Neuronal stem cell (in vitro differentiated cells): ENCODE data around the gene TRIM71.
"Not testable (repeated sequence)": the region's sequence is repeated elsewhere in the genome, so short reads cannot be mapped to it uniquely, and the experiment has no call there.

ENCODE experiments used
- DNase-seq: peaks from one replicate; pipeline ENCODE4 v3.0.0-alpha.2; 2013; ENCODE audit warnings: low spot score
- H2AFZ ChIP-seq: one replicate; pipeline ENCODE4 v1.6.1; 2013; ENCODE audit warnings: mild to moderate bottlenecking, low read length, inconsistent platforms
- H2AK5ac ChIP-seq: 2 replicates; pipeline ENCODE4 v1.6.1; 2013; ENCODE audit warnings: low read depth, mild to moderate bottlenecking, inconsistent platforms, low read length, moderate library complexity, mixed read lengths
- H2BK120ac ChIP-seq: 2 replicates; pipeline ENCODE4 v1.6.1; 2013; ENCODE audit warnings: low read depth, mild to moderate bottlenecking, inconsistent platforms, low read length, moderate library complexity, mixed read lengths
- H2BK12ac ChIP-seq: one replicate; pipeline ENCODE4 v1.6.1; 2013; ENCODE audit warnings: low read length, inconsistent platforms
- H2BK15ac ChIP-seq: 2 replicates; pipeline ENCODE4 v1.6.1; 2013; ENCODE audit warnings: mild to moderate bottlenecking, low read length, inconsistent platforms, mixed read lengths
- H2BK5ac ChIP-seq: one replicate; pipeline ENCODE4 v1.6.1; 2013; ENCODE audit warnings: inconsistent platforms, mild to moderate bottlenecking, low read length, moderate library complexity
- H3K14ac ChIP-seq: one replicate; pipeline ENCODE4 v1.6.1; 2013; ENCODE audit warnings: low read length, inconsistent platforms
- H3K18ac ChIP-seq: 2 replicates; pipeline ENCODE4 v1.6.1; 2013; ENCODE audit warnings: low read length, inconsistent platforms
- H3K23ac ChIP-seq: 2 replicates; pipeline ENCODE4 v1.6.1; 2013; ENCODE audit warnings: low read depth, mild to moderate bottlenecking, mixed read lengths, low read length, inconsistent platforms; ENCODE audit not compliant: poor library complexity
- H3K27ac ChIP-seq: replicated peaks from 3 replicates; pipeline ENCODE4 v1.5.1; 2013; ENCODE audit warnings: low read length, inconsistent platforms
- H3K27me3 ChIP-seq, 3 experiments: 2 replicates each; pipeline ENCODE4 v1.6.1; 2013; ENCODE audit warnings: low read length in 3 of 3, mild to moderate bottlenecking in 2 of 3, inconsistent platforms in 1 of 3, low read depth in 1 of 3, mixed read lengths in 1 of 3, moderate library complexity in 1 of 3; ENCODE audit not compliant: control insufficient read depth in 3 of 3, insufficient read depth in 3 of 3
- H3K36me3 ChIP-seq, 2 donors: replicated peaks in 1 of 2; 2 replicates each; pipeline ENCODE4 v1.6.1; 2013; ENCODE audit warnings: low read length in 2 of 2; ENCODE audit not compliant: control insufficient read depth in 2 of 2, insufficient read depth in 2 of 2
- H3K4ac ChIP-seq: 2 replicates; pipeline ENCODE4 v1.6.1; 2013; ENCODE audit warnings: inconsistent platforms, mild to moderate bottlenecking, low read length, moderate library complexity
- H3K4me1 ChIP-seq, 2 donors: 1 replicate in 1 of 2; 2 replicates in 1 of 2; pipeline ENCODE4 v1.6.1; 2013; ENCODE audit warnings: low read length in 2 of 2, low read depth in 1 of 2; ENCODE audit not compliant: control insufficient read depth in 2 of 2, insufficient read depth in 1 of 2
- H3K4me2 ChIP-seq: one replicate; pipeline ENCODE4 v1.6.1; 2013; ENCODE audit warnings: mild to moderate bottlenecking, low read length, inconsistent platforms; ENCODE audit not compliant: insufficient read depth, poor library complexity, severe bottlenecking
- H3K4me3 ChIP-seq, 2 donors: 2 replicates each; pipeline ENCODE4 v1.5.1; 2013; ENCODE audit warnings: low read length in 2 of 2, mild to moderate bottlenecking in 2 of 2, inconsistent platforms in 1 of 2, moderate library complexity in 1 of 2
- H3K79me1 ChIP-seq: one replicate; pipeline ENCODE4 v1.6.1; 2013; ENCODE audit warnings: low read depth, mild to moderate bottlenecking, inconsistent platforms, low read length, moderate library complexity
- H3K9ac ChIP-seq: one replicate; pipeline ENCODE4 v1.6.1; 2013; ENCODE audit warnings: mild to moderate bottlenecking, low read depth, low read length, inconsistent platforms; ENCODE audit not compliant: poor library complexity
- H3K9me3 ChIP-seq, 2 donors: replicated peaks in 1 of 2; 2 replicates each; pipeline versions ENCODE3 to v1.6.1; 2013; ENCODE audit warnings: low read length in 2 of 2, mild to moderate bottlenecking in 2 of 2, inconsistent platforms in 1 of 2, low read depth in 1 of 2, mixed read lengths in 1 of 2, moderate library complexity in 1 of 2; ENCODE audit not compliant: control insufficient read depth in 2 of 2, insufficient read depth in 1 of 2
- H4K8ac ChIP-seq: one replicate; pipeline ENCODE4 v1.6.1; 2013; ENCODE audit warnings: low read depth, mild to moderate bottlenecking, inconsistent platforms, low read length, moderate library complexity
- H4K91ac ChIP-seq: one replicate; pipeline ENCODE4 v1.6.1; 2013; ENCODE audit warnings: low read length, low read depth, mild to moderate bottlenecking, inconsistent platforms; ENCODE audit not compliant: poor library complexity
- WGBS, 2 donors: extraction: QIAGEN DNeasy Blood & Tissue Kit; methylation state at CpG; one replicate each; pipeline ENCODE4 v1.1.7; 2013; ENCODE audit warnings: missing lambda C conversion rate in 2 of 2, mixed read lengths in 1 of 2; ENCODE audit not compliant: insufficient read length in 2 of 2, insufficient replicate concordance in 1 of 2; ENCODE audit errors: extremely low coverage in 2 of 2; 5-methylcytosine and 5-hydroxymethylcytosine counted together

Gene TRIM71

GRCh38 chr3:32930161-32930560 lies 112.4 kb downstream of the TRIM71 start:
- no peak overlapping the region for H2BK5ac ChIP-seq
- H2AK5ac ChIP-seq = no peak overlapping the region
- no peak overlapping the region for H2BK12ac ChIP-seq
- no peak overlapping the region for H3K18ac ChIP-seq
- no peak overlapping the region for H3K14ac ChIP-seq
- H2BK15ac ChIP-seq = no peak overlapping the region
- no CpG with 5 or more reads among the region's 3 CpGs for WGBS, 2 donors
- DNase-seq = no peak
- H3K4ac ChIP-seq = no peak overlapping the region
- no peak overlapping the region for H3K4me2 ChIP-seq
- H3K27ac ChIP-seq = no peak overlapping the region
- no peak overlapping the region for H3K4me3 ChIP-seq
- H3K23ac ChIP-seq = no peak overlapping the region
- H3K9me3 ChIP-seq = peaks cover 0 to 4% of the 10 kb centered on the region in 2 donors
- H2BK120ac ChIP-seq = no peak overlapping the region
- no peaks in the 10 kb centered on the region for H3K4me1 ChIP-seq
- H4K8ac ChIP-seq = no peak overlapping the region
- H3K9ac ChIP-seq = no peak overlapping the region
- H2AFZ ChIP-seq = no peak overlapping the region
- H3K27me3 ChIP-seq = no peaks in the 10 kb centered on the region
- no peaks in the 10 kb centered on the region for H3K79me1 ChIP-seq
- no peaks in the 10 kb centered on the region for H3K36me3 ChIP-seq
- no peak overlapping the region for H4K91ac ChIP-seq

DNA sequence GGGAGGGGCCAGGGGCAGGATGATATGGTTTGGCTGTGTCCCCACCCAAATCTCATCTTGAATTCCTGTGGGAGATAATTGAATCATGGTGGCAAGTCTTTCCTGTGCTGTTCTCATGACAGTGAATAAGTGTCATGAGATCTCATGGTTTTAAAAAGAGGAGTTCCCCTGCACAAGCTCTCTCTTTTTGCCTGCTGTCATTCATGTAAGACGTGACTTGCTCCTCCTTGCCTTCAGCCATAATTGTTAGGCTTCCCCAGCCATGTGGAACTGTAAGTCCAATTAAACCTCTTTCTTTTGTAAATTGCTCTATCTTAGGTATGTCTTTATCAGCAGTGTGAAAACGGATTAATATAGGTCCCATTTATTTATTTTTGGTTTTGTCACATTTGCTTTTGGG lies 113.5 kb downstream of the TRIM71 start:
- H3K23ac ChIP-seq, H3K79me1 ChIP-seq, DNase-seq, H2BK5ac ChIP-seq, H4K91ac ChIP-seq, H3K18ac ChIP-seq, H3K4me1 ChIP-seq, H3K27me3 ChIP-seq, H2BK15ac ChIP-seq, H2AK5ac ChIP-seq, H3K4me2 ChIP-seq, H2BK12ac ChIP-seq, H2AFZ ChIP-seq, H3K4me3 ChIP-seq, H3K36me3 ChIP-seq, H2BK120ac ChIP-seq, H4K8ac ChIP-seq, H3K9ac ChIP-seq, H3K27ac ChIP-seq, H3K14ac ChIP-seq, H3K4ac ChIP-seq, H3K9me3 ChIP-seq: not testable (repeated sequence)
- WGBS, 2 donors = no CpG with 5 or more reads among the region's 2 CpGs

DNA sequence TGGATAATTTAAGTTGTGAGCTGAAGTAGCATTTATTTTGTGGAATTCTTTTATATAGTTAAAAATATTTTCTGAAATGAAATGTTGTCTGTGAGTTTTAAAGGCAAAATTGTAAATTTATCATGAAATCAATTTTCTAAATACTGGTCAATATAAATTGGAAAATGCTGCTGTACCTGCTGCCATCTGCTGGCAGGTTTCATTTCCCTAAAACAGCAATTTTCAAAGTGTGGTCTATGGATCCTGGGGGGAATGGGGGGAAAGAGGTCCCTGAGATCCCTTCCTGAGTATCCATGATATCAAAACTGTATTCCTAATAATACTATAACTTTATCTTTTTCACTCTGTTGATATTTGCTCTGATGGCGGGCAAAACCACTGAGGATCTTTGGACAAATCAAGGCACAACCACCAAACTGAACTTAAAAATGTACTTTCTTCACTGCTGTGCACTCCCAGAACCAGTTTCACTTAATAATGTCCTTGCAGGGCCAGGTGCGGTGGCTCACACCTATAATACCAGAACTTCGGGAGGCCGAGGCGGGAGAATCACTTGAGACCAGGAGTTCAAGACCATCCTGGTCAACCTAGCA lies 116.4 kb downstream of the TRIM71 start:
- H2BK5ac ChIP-seq = no peak overlapping the region
- no peaks in the 10 kb centered on the region for H3K27me3 ChIP-seq
- H3K23ac ChIP-seq = no peak overlapping the region
- H2BK120ac ChIP-seq = no peak overlapping the region
- H3K4me2 ChIP-seq = no peak overlapping the region
- H2BK15ac ChIP-seq = no peak overlapping the region
- no peak overlapping the region for H2AFZ ChIP-seq
- no peaks in the 10 kb centered on the region for H3K9me3 ChIP-seq
- H3K14ac ChIP-seq = no peak overlapping the region
- no peak overlapping the region for H2AK5ac ChIP-seq
- peak; percentile 24 for DNase-seq
- no peak overlapping the region for H3K27ac ChIP-seq
- no peak overlapping the region for H4K8ac ChIP-seq
- no peaks in the 10 kb centered on the region for H3K79me1 ChIP-seq
- H3K9ac ChIP-seq = no peak overlapping the region
- no peaks in the 10 kb centered on the region for H3K4me1 ChIP-seq
- H4K91ac ChIP-seq = no peak overlapping the region
- no peak overlapping the region for H3K18ac ChIP-seq
- no peak overlapping the region for H3K4ac ChIP-seq
- H3K36me3 ChIP-seq = no peaks in the 10 kb centered on the region
- no CpG with 5 or more reads among the region's 5 CpGs for WGBS, 2 donors
- no peak overlapping the region for H2BK12ac ChIP-seq
- no peak overlapping the region for H3K4me3 ChIP-seq

GRCh38 chr3:32937331-32937730 lies 119.5 kb downstream of the TRIM71 start:
- H3K36me3 ChIP-seq = no peaks in the 10 kb centered on the region
- H2BK5ac ChIP-seq = no peak overlapping the region
- no peak overlapping the region for H4K8ac ChIP-seq
- no peak overlapping the region for H3K27ac ChIP-seq
- no peak overlapping the region for H3K9ac ChIP-seq
- peaks cover 0 to 1% of the 10 kb centered on the region in 2 donors for H3K4me1 ChIP-seq
- no peak overlapping the region for H2BK120ac ChIP-seq
- peak overlapping the region; percentile 25 for H2AFZ ChIP-seq
- no peak overlapping the region for H3K4ac ChIP-seq
- no peak overlapping the region for H3K4me2 ChIP-seq
- H3K23ac ChIP-seq = no peak overlapping the region
- no peak overlapping the region for H2BK12ac ChIP-seq
- H2BK15ac ChIP-seq = no peak overlapping the region
- no peak for DNase-seq
- no peaks in the 10 kb centered on the region for H3K9me3 ChIP-seq
- no peak overlapping the region for H2AK5ac ChIP-seq
- no peaks in the 10 kb centered on the region for H3K27me3 ChIP-seq
- H3K18ac ChIP-seq = peak overlapping the region; percentile 27
- H3K14ac ChIP-seq = no peak overlapping the region
- H3K4me3 ChIP-seq = no peak overlapping the region
- H3K79me1 ChIP-seq = no peaks in the 10 kb centered on the region
- no CpG with 5 or more reads among the region's 2 CpGs for WGBS, 2 donors
- no peak overlapping the region for H4K91ac ChIP-seq
